WTC11 (cell line): ENCODE measurements around the gene PRX.

Experiments
- ATF3 ChIP-seq: sonication (generic); formaldehyde crosslinking; conservative IDR thresholded peaks from 2 replicates; pipeline ENCODE4 v1.8.1; 2022; ENCODE audit warnings: mild to moderate bottlenecking, missing genetic modification reagents
- CTCF ChIP-seq: fragments of 200-600 bp; IDR thresholded peaks from 2 replicates; pipeline ENCODE4 v1.8.0; 2022; ENCODE audit warnings: antibody characterized with exemption
- E2F5 ChIP-seq: sonication (generic); formaldehyde crosslinking; IDR thresholded peaks from 2 replicates; pipeline ENCODE4 v1.8.1; 2022; ENCODE audit warnings: mild to moderate bottlenecking, moderate library complexity, missing genetic modification reagents
- ELF4 ChIP-seq: sonication (generic); formaldehyde crosslinking; IDR thresholded peaks from 2 replicates; pipeline ENCODE4 v1.8.1; 2022; ENCODE audit warnings: low read depth, mild to moderate bottlenecking, moderate library complexity, missing genetic modification reagents
- FOXP1 ChIP-seq: sonication (generic); formaldehyde crosslinking; IDR thresholded peaks from 2 replicates; pipeline ENCODE4 v1.8.0; 2022; ENCODE audit warnings: missing genetic modification reagents, mild to moderate bottlenecking, moderate library complexity, borderline replicate concordance
- FOXP4 ChIP-seq: sonication (generic); formaldehyde crosslinking; IDR thresholded peaks from 2 replicates; pipeline ENCODE4 v1.8.0; 2022; ENCODE audit warnings: mild to moderate bottlenecking, missing genetic modification reagents
- MAX ChIP-seq: sonication (generic); formaldehyde crosslinking; IDR thresholded peaks from 2 replicates; pipeline ENCODE4 v1.8.0; 2022; ENCODE audit warnings: mild to moderate bottlenecking, missing genetic modification reagents
- NR2C2 ChIP-seq: sonication (generic); formaldehyde crosslinking; IDR thresholded peaks from 2 replicates; pipeline ENCODE4 v1.8.0; 2022; ENCODE audit warnings: mild to moderate bottlenecking, missing genetic modification reagents
- TCF7 ChIP-seq: sonication (generic); formaldehyde crosslinking; IDR thresholded peaks from 2 replicates; pipeline ENCODE4 v1.8.0; 2022; ENCODE audit warnings: mild to moderate bottlenecking, low read depth, missing genetic modification reagents, moderate library complexity
- USF2 ChIP-seq: sonication (generic); formaldehyde crosslinking; IDR thresholded peaks from 2 replicates; pipeline ENCODE4 v1.8.1; 2023; ENCODE audit warnings: mild to moderate bottlenecking, missing genetic modification reagents, moderate library complexity
- ZNF121 ChIP-seq: sonication (generic); formaldehyde crosslinking; IDR thresholded peaks from 2 replicates; pipeline ENCODE4 v1.8.0; 2023; ENCODE audit warnings: missing genetic modification reagents
- ZNF281 ChIP-seq: sonication (generic); formaldehyde crosslinking; IDR thresholded peaks from 2 replicates; pipeline ENCODE4 v1.8.0; 2023; ENCODE audit warnings: mild to moderate bottlenecking, missing genetic modification reagents
- ZSCAN18 ChIP-seq: fragments of 250-450 bp; sonication (Bioruptor Pico); IDR thresholded peaks from 2 replicates; pipeline ENCODE4 v2.1.2; 2022; ENCODE audit warnings: mild to moderate bottlenecking, moderate library complexity

- TF ChIP-seq CTCF (no peak), USF2 (CRISPR knock-in tag) (no peak), ELF4 (CRISPR knock-in tag) (no peak), ZSCAN18 (CRISPR knock-in tag) (no peak), FOXP4 (CRISPR knock-in tag) (no peak), E2F5 (CRISPR knock-in tag) (no peak), ATF3 (CRISPR knock-in tag) (no peak), ZNF281 (CRISPR knock-in tag) (no peak), NR2C2 (no peak), ZNF121 (CRISPR knock-in tag) (no peak), MAX (no peak), FOXP1 (CRISPR knock-in tag) (no peak), TCF7 (CRISPR knock-in tag) (no peak)
These were observed 9.0 kb upstream of the PRX start for GRCh38 chr19:40421993-40422747.
